CD4-positive, alpha-beta T cell (primary cell): Measurements from ENCODE around the gene ADGRD2. TPM values are rescaled to one million over a fixed set of nuclear protein-coding genes. Genes with fewer than 3 reads are reported as not detected.
A peak's percentile ranks its signal among the peaks of the same experiment; 100 is the strongest.

ENCODE experiments used
- ATAC-seq: fragments of 200-7000 bp; cut with Tn5 transposase; one replicate; pipeline ENCODE4 v1.10.0; 2022; ENCODE audit warnings: mild to moderate bottlenecking; ENCODE audit not compliant: poor library complexity
- CTCF ChIA-PET: fragments of 350-600 bp; sonication (Branson Sonifier 250); formaldehyde crosslinking; loops from one replicate; lab custom pipeline; 2021; ENCODE audit warnings: antibody characterized with exemption, inconsistent platforms; lab: Charles Lee
- POLR2A ChIA-PET: fragments of 350-600 bp; sonication (Branson Sonifier 250); formaldehyde crosslinking; loops from one replicate; lab custom pipeline; 2021; ENCODE audit warnings: antibody characterized with exemption, inconsistent platforms; lab: Charles Lee
- DNase-seq, 14 experiments: peaks; one replicate each; pipeline ENCODE4 v3.0.0-alpha.2; 2013 to 2020; ENCODE audit warnings: mixed read lengths in 2 of 14
- H3K27ac ChIP-seq, 2 donors: one replicate each; pipeline versions ENCODE4 v1.5.1 to v1.7.0; 2013; ENCODE audit warnings: low read length in 2 of 2, low read depth in 1 of 2, mild to moderate bottlenecking in 1 of 2
- H3K27me3 ChIP-seq, 2 experiments: 1 replicate in 1 of 2; 2 replicates in 1 of 2; pipeline versions ENCODE4 v1.6.1 to v1.7.0; 2013; ENCODE audit warnings: low read length in 2 of 2, control low read depth in 1 of 2, mild to moderate bottlenecking in 1 of 2, moderate library complexity in 1 of 2; ENCODE audit not compliant: insufficient read depth in 2 of 2, control insufficient read depth in 1 of 2
- H3K36me3 ChIP-seq: one replicate; pipeline ENCODE4 v1.6.1; 2013; ENCODE audit warnings: low read length, control low read depth; ENCODE audit not compliant: insufficient read depth
- H3K4me1 ChIP-seq: one replicate; pipeline ENCODE4 v1.6.1; 2013; ENCODE audit warnings: low read length, control low read depth; ENCODE audit not compliant: insufficient read depth
- H3K4me3 ChIP-seq: one replicate; pipeline ENCODE4 v1.5.1; 2013; ENCODE audit warnings: mild to moderate bottlenecking, low read length, moderate library complexity
- H3K9me3 ChIP-seq, 2 experiments: 1 replicate in 1 of 2; 2 replicates in 1 of 2; pipeline versions ENCODE4 v1.6.1 to v1.7.0; 2013; ENCODE audit warnings: low read length in 2 of 2, mild to moderate bottlenecking in 2 of 2, control low read depth in 1 of 2, moderate library complexity in 1 of 2; ENCODE audit not compliant: control insufficient read depth in 1 of 2, insufficient read depth in 1 of 2
- H3K27ac Mint-ChIP-seq: one replicate; pipeline ENCODE4 v1.8.0; 2020; ENCODE audit warnings: mixed read lengths
- H3K27me3 Mint-ChIP-seq: one replicate; pipeline ENCODE4 v1.8.0; 2021; ENCODE audit warnings: mixed read lengths
- H3K36me3 Mint-ChIP-seq: one replicate; pipeline ENCODE4 v1.8.0; 2021; ENCODE audit warnings: low read depth, mixed read lengths
- H3K4me1 Mint-ChIP-seq: one replicate; pipeline ENCODE4 v1.8.0; 2021; ENCODE audit warnings: low read depth, mixed read lengths
- H3K4me3 Mint-ChIP-seq: one replicate; pipeline ENCODE4 v1.8.0; 2020; ENCODE audit warnings: mild to moderate bottlenecking, mixed read lengths
- H3K9me3 Mint-ChIP-seq: one replicate; pipeline ENCODE4 v1.8.0; 2020; ENCODE audit warnings: mixed read lengths
- CTCF ChIP-seq: fragments of 200-600 bp; IDR thresholded peaks from one replicate; pipeline ENCODE4 v1.8.0; 2022; ENCODE audit warnings: antibody characterized with exemption, mild to moderate bottlenecking
- intact Hi-C, 2 experiments: fragments of 100-400 bp; cut with DNase I in 1 of 2; cut with micrococcal nuclease in 1 of 2; formaldehyde crosslinking; loops; one replicate each; pipeline versions ENCODE4 v1.15.1 to v1.9.0; 2023 to 2025; cut with DNase I, micrococcal nuclease
- total RNA-seq, 174 experiments: library from RNA in 2 of 174; stranded (reverse) in 2 of 174; gene quantifications; one replicate each; pipeline ENCODE4 v1.2.3 and lab custom pipeline; 2021 to 2026

Gene ADGRD2
- total RNA-seq, 2 experiments from 2014 or later, result not detected

DNA sequence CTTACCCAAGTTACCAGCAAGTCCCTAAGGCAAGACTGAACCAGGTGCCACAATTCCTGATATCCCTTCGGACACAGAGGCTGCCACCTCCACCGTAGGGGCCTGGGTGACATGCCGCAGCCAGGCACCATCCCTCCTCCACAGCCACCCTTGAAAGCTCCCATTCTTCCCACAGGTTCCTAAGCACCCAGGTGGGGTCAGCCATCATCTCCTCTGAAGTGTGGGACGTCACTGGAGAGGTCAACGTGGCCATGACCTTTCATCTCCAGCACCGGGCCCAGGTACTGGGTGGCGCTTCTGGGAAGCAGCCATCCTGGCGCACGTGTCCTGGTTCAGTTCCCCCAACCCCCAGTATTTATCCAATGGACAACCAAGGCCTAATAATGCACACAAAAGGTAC is 8.2 kb downstream of the ADGRD2 start:
- intact Hi-C loops, result no loop called here
- POLR2A ChIA-PET, result no interaction called here
- ATAC-seq (no peak), DNase-seq (peak in 1 of 14 experiments; percentile 7)
- no peak overlapping the region for H3K27ac ChIP-seq
- no peaks in the 10 kb centered on the region for H3K4me1 Mint-ChIP-seq
- H3K9me3 ChIP-seq, result peaks cover 0 to 4% of the 10 kb centered on the region in 2 experiments
- no peak overlapping the region for H3K27ac Mint-ChIP-seq
- no peaks in the 10 kb centered on the region for H3K36me3 ChIP-seq
- TF ChIP-seq CTCF, result no peak
- H3K4me3 Mint-ChIP-seq, result no peak overlapping the region
- peaks cover 2% of the 10 kb centered on the region for H3K9me3 Mint-ChIP-seq
- peaks cover 8% of the 10 kb centered on the region for H3K27me3 Mint-ChIP-seq
- no peaks in the 10 kb centered on the region for H3K27me3 ChIP-seq
- no peak overlapping the region for H3K4me3 ChIP-seq
- H3K4me1 ChIP-seq, result no peaks in the 10 kb centered on the region
- H3K36me3 Mint-ChIP-seq, result no peaks in the 10 kb centered on the region
- CTCF ChIA-PET, result no interaction called here

DNA sequence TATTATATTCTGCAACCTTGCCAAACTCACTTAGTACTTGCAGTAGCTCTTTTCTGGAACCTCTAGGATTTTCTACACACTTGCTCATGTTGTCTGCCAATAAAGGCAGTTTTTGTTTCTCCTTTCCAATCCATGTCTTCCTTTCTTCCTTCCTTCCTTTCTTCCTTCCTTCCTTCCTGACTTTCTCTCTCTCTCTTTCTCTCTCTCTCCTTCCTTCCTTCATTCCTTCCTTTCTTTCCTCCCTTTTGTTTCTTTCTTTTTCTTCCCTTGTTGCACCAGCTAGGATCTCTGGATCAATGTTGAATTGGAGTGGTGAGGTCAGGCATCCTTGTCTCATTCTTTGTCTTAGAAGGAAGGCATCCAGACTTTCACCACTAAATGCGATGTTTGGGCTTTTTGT is 12.5 kb downstream of the ADGRD2 start:
- intact Hi-C loops, result no loop called here

GRCh38 chr9:124465736-124466135 is 15.5 kb downstream of the ADGRD2 start:
- H3K36me3 Mint-ChIP-seq, result no peaks in the 10 kb centered on the region
- TF ChIP-seq CTCF, result no peak
- DNase-seq (no peak), ATAC-seq (no peak)
- Histone ChIP-seq H3K4me3 (no peak overlapping the region), H3K27ac (no peak overlapping the region), H3K4me1 (no peaks in the 10 kb centered on the region), H3K27me3 (peaks cover 0 to 2% of the 10 kb centered on the region in 2 experiments), H3K9me3 (peaks cover 0 to 5% of the 10 kb centered on the region in 2 experiments), H3K36me3 (no peaks in the 10 kb centered on the region)
- no peak overlapping the region for H3K27ac Mint-ChIP-seq
- peaks cover under 1% of the 10 kb centered on the region for H3K9me3 Mint-ChIP-seq
- ChIA-PET CTCF (no interaction called here), POLR2A (no interaction called here)
- intact Hi-C loops, result no loop called here
- H3K4me1 Mint-ChIP-seq, result no peaks in the 10 kb centered on the region
- H3K27me3 Mint-ChIP-seq, result no peaks in the 10 kb centered on the region
- no peak overlapping the region for H3K4me3 Mint-ChIP-seq

More for the DNA sequence above, 12.5 kb downstream of the ADGRD2 start:
- H3K4me3 Mint-ChIP-seq, result no peak overlapping the region
- Histone ChIP-seq H3K9me3 (peaks cover 4 to 5% of the 10 kb centered on the region in 2 experiments), H3K4me3 (no peak overlapping the region), H3K27me3 (peaks cover 0 to 2% of the 10 kb centered on the region in 2 experiments), H3K4me1 (no peaks in the 10 kb centered on the region), H3K36me3 (no peaks in the 10 kb centered on the region), H3K27ac (no peak overlapping the region)
- ChIA-PET CTCF (no interaction called here), POLR2A (no interaction called here)
- H3K27me3 Mint-ChIP-seq, result no peaks in the 10 kb centered on the region
- ATAC-seq (no peak), DNase-seq (no peak)
- H3K36me3 Mint-ChIP-seq, result no peaks in the 10 kb centered on the region
- TF ChIP-seq CTCF, result no peak
- H3K4me1 Mint-ChIP-seq, result no peaks in the 10 kb centered on the region
- H3K27ac Mint-ChIP-seq, result no peak overlapping the region
- H3K9me3 Mint-ChIP-seq, result peaks cover 2% of the 10 kb centered on the region
